ENCODE measurements around the gene AGPAT3. TPM values are rescaled to one million over a fixed set of nuclear protein-coding genes. Genes with fewer than 3 reads are reported as not detected.
A peak's percentile ranks its signal among the peaks of the same experiment; 100 is the strongest.

Gene AGPAT3
- total RNA-seq, 5 donors from 2014 or later (not counting 1 experiment from before 2014, with no cell fraction given): 48.4 to 77.2 (median 65.1) TPM

DNA sequence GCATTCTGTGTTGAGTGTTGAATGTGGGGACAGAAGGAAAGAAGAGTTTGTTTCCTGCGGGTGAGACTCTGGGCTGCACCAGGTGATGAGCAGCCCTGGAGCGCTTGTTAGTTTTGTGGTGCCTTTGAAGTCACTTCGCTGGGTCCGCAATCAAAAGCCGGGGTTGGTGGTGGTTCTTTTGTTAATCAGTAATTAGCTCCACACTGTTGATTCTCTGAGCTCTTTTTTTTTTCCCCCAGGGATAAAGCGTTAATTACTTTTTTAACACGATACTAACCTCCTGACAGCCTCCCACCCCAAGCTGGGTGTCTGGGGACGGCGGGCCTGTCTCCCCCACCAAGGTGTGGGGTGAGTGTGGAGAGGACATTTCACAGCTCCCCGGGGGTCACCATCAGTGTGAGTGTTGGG is 56.6 kb downstream of the AGPAT3 start:
- Histone ChIP-seq H3K4me1 (ENCODE audit: control insufficient read depth in 1 of 2, extremely low read depth in 1 of 2, insufficient read depth in 2 of 2, low read length in 2 of 2) (peaks cover 10 to 60% of the 10 kb centered on the region in 2 experiments), H3K4me3 (ENCODE audit: control insufficient read depth in 1 of 2, extremely low read depth in 1 of 2, low read length in 1 of 2) (peak overlapping the region in 1 of 2 donors; percentile 19), H3K36me3 (ENCODE audit: control insufficient read depth in 2 of 2, extremely low read depth in 1 of 2, insufficient read depth in 1 of 2, low read length in 1 of 2) (peaks cover 0 to 16% of the 10 kb centered on the region in 2 donors), H3K27me3 (replicated peaks in 1 of 2; ENCODE audit: control insufficient read depth in 2 of 2, extremely low read depth in 1 of 2, insufficient read depth in 2 of 2, low read length in 1 of 2) (no peaks in the 10 kb centered on the region), H3K9me3 (no peaks in the 10 kb centered on the region), H3K27ac (ENCODE audit: low read length) (peak overlapping the region; percentile 47)
- DNase-seq (peak in 33 of 35 experiments; percentile 10 to 70 (median 44)), ATAC-seq (replicated peaks in 1 of 4) (peak; percentile 31 to 51 (median 41))
- CTCF ChIA-PET: interaction anchor here (0.5 to 1.2 kb wide), 4 partner anchors 10 to 899 kb away, joined by 3 to 5 read pairs (median 3); no protein-coding TSS in a partner anchor
- Mint-ChIP-seq H3K9me3 (no peaks in the 10 kb centered on the region), H3K4me1 (peaks cover 61 to 66% (median 63%) of the 10 kb centered on the region in 3 donors), H3K36me3 (peaks cover 8% of the 10 kb centered on the region), H3K27me3 (no peaks in the 10 kb centered on the region), H3K27ac (peak overlapping the region; percentile 83 to 93), H3K4me3 (peak overlapping the region; percentile 71 to 81 (median 73))
- POLR2A ChIA-PET: interaction anchor here in 1 of 2 donors (0.6 kb wide), 1 partner anchor 60 kb away, joined by 3 read pairs; no protein-coding TSS in a partner anchor
- WGBS (ENCODE audit: insufficient coverage): 17% methylated on average over 1 of the region's 10 CpGs

GRCh38 chr21:43921979-43922945 is 57.2 kb downstream of the AGPAT3 start:
- Histone ChIP-seq H3K4me3 (ENCODE audit: control insufficient read depth in 1 of 2, extremely low read depth in 1 of 2, low read length in 1 of 2) (peak overlapping the region in 1 of 2 donors; percentile 19), H3K27ac (ENCODE audit: low read length) (peak overlapping the region; percentile 47), H3K27me3 (replicated peaks in 1 of 2; ENCODE audit: control insufficient read depth in 2 of 2, extremely low read depth in 1 of 2, insufficient read depth in 2 of 2, low read length in 1 of 2) (no peaks in the 10 kb centered on the region), H3K9me3 (no peaks in the 10 kb centered on the region), H3K4me1 (ENCODE audit: control insufficient read depth in 1 of 2, extremely low read depth in 1 of 2, insufficient read depth in 2 of 2, low read length in 2 of 2) (peaks cover 9 to 55% of the 10 kb centered on the region in 2 experiments), H3K36me3 (ENCODE audit: control insufficient read depth in 2 of 2, extremely low read depth in 1 of 2, insufficient read depth in 1 of 2, low read length in 1 of 2) (peaks cover 0 to 16% of the 10 kb centered on the region in 2 donors)
- Mint-ChIP-seq H3K4me1 (peaks cover 56 to 59% (median 57%) of the 10 kb centered on the region in 3 donors), H3K27ac (peak overlapping the region; percentile 83 to 93), H3K27me3 (no peaks in the 10 kb centered on the region), H3K9me3 (no peaks in the 10 kb centered on the region), H3K4me3 (peak overlapping the region; percentile 71 to 81 (median 73)), H3K36me3 (peaks cover 8% of the 10 kb centered on the region)
- CTCF ChIA-PET: interaction anchor here (0.6 to 1.2 kb wide), 3 partner anchors 39 to 898 kb away, joined by 3 read pairs; no protein-coding TSS in a partner anchor
- ATAC-seq (replicated peaks in 1 of 4): peak; percentile 73 to 79 (median 78)
- 66% methylated on average over 14 of the region's 27 CpGs for WGBS (ENCODE audit: insufficient coverage)
- peak in 34 of 35 experiments; percentile 49 to 87 (median 70) for DNase-seq
- POLR2A ChIA-PET: no interaction called here

GRCh38 chr21:43922949-43923348 is 57.9 kb downstream of the AGPAT3 start:
- Histone ChIP-seq H3K4me1 (ENCODE audit: control insufficient read depth in 1 of 2, extremely low read depth in 1 of 2, insufficient read depth in 2 of 2, low read length in 2 of 2) (peaks cover 5 to 48% of the 10 kb centered on the region in 2 experiments), H3K36me3 (ENCODE audit: control insufficient read depth in 2 of 2, extremely low read depth in 1 of 2, insufficient read depth in 1 of 2, low read length in 1 of 2) (peaks cover 0 to 21% of the 10 kb centered on the region in 2 donors), H3K27me3 (replicated peaks in 1 of 2; ENCODE audit: control insufficient read depth in 2 of 2, extremely low read depth in 1 of 2, insufficient read depth in 2 of 2, low read length in 1 of 2) (no peaks in the 10 kb centered on the region), H3K27ac (ENCODE audit: low read length) (no peak overlapping the region), H3K9me3 (no peaks in the 10 kb centered on the region), H3K4me3 (ENCODE audit: control insufficient read depth in 1 of 2, extremely low read depth in 1 of 2, low read length in 1 of 2) (no peak overlapping the region)
- WGBS (ENCODE audit: insufficient coverage): 100% methylated on average over 2 of the region's 11 CpGs
- DNase-seq: no peak
- H3K4me1 Mint-ChIP-seq: peaks cover 50 to 55% (median 53%) of the 10 kb centered on the region in 3 donors
- POLR2A ChIA-PET: no interaction called here
- no peaks in the 10 kb centered on the region for H3K27me3 Mint-ChIP-seq
- CTCF ChIA-PET: no interaction called here
- ATAC-seq (replicated peaks in 1 of 4): no peak
- H3K27ac Mint-ChIP-seq: peak overlapping the region; percentile 61 to 64
- no peaks in the 10 kb centered on the region for H3K9me3 Mint-ChIP-seq
- no peak overlapping the region for H3K4me3 Mint-ChIP-seq
- H3K36me3 Mint-ChIP-seq: peaks cover 8% of the 10 kb centered on the region

DNA sequence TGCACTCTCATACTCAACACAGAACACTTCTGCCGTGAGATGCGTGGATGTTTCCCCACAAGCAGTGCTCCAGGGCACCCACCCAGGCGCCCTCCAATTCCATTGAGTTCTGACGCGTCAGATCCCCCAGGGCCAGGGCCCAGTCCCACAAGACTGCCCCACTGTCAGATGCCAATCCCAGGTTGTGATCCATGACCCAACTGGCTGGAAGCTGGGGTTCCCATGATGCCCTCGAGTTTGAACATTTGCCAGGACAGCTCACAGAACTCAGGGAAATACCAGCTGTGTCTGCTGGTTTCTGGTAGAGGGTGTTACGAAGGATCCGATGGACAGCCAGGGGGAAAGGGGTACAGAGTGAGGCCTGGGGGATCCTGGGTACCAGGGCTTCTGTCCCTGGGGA is 58.4 kb downstream of the AGPAT3 start:
- no peak overlapping the region for H3K27ac ChIP-seq (ENCODE audit: low read length)

GRCh38 chr21:43924421-43925095 is 59.5 kb downstream of the AGPAT3 start:
- Histone ChIP-seq H3K4me1 (ENCODE audit: control insufficient read depth in 1 of 2, extremely low read depth in 1 of 2, insufficient read depth in 2 of 2, low read length in 2 of 2) (peaks cover 3 to 40% of the 10 kb centered on the region in 2 experiments), H3K27me3 (replicated peaks in 1 of 2; ENCODE audit: control insufficient read depth in 2 of 2, extremely low read depth in 1 of 2, insufficient read depth in 2 of 2, low read length in 1 of 2) (no peaks in the 10 kb centered on the region), H3K27ac (ENCODE audit: low read length) (no peak overlapping the region), H3K9me3 (no peaks in the 10 kb centered on the region), H3K36me3 (ENCODE audit: control insufficient read depth in 2 of 2, extremely low read depth in 1 of 2, insufficient read depth in 1 of 2, low read length in 1 of 2) (peaks cover 0 to 36% of the 10 kb centered on the region in 2 donors), H3K4me3 (ENCODE audit: control insufficient read depth in 1 of 2, extremely low read depth in 1 of 2, low read length in 1 of 2) (no peak overlapping the region)
- DNase-seq: no peak
- no peaks in the 10 kb centered on the region for H3K27me3 Mint-ChIP-seq
- H3K36me3 Mint-ChIP-seq: peaks cover 8% of the 10 kb centered on the region
- no peak for ATAC-seq (replicated peaks in 1 of 4)
- H3K4me3 Mint-ChIP-seq: no peak overlapping the region
- no peaks in the 10 kb centered on the region for H3K9me3 Mint-ChIP-seq
- WGBS (ENCODE audit: insufficient coverage): 91% methylated on average over 25 of the region's 25 CpGs
- H3K4me1 Mint-ChIP-seq: peaks cover 34 to 42% (median 38%) of the 10 kb centered on the region in 3 donors
- ChIA-PET CTCF (no interaction called here), POLR2A (no interaction called here)
- H3K27ac Mint-ChIP-seq: no peak overlapping the region

More for the DNA sequence above, 58.4 kb downstream of the AGPAT3 start:
- Mint-ChIP-seq H3K27me3 (no peaks in the 10 kb centered on the region), H3K9me3 (no peaks in the 10 kb centered on the region), H3K27ac (peak overlapping the region; percentile 61 to 64), H3K4me1 (peaks cover 46 to 51% (median 50%) of the 10 kb centered on the region in 3 donors), H3K4me3 (no peak overlapping the region), H3K36me3 (peaks cover 8% of the 10 kb centered on the region)
- Histone ChIP-seq H3K4me3 (ENCODE audit: control insufficient read depth in 1 of 2, extremely low read depth in 1 of 2, low read length in 1 of 2) (no peak overlapping the region), H3K36me3 (ENCODE audit: control insufficient read depth in 2 of 2, extremely low read depth in 1 of 2, insufficient read depth in 1 of 2, low read length in 1 of 2) (peaks cover 0 to 26% of the 10 kb centered on the region in 2 donors), H3K9me3 (no peaks in the 10 kb centered on the region), H3K27me3 (replicated peaks in 1 of 2; ENCODE audit: control insufficient read depth in 2 of 2, extremely low read depth in 1 of 2, insufficient read depth in 2 of 2, low read length in 1 of 2) (no peaks in the 10 kb centered on the region), H3K4me1 (ENCODE audit: control insufficient read depth in 1 of 2, extremely low read depth in 1 of 2, insufficient read depth in 2 of 2, low read length in 2 of 2) (peaks cover 5 to 44% of the 10 kb centered on the region in 2 experiments)
- 94% methylated on average over 8 of the region's 8 CpGs for WGBS (ENCODE audit: insufficient coverage)
- DNase-seq (no peak), ATAC-seq (replicated peaks in 1 of 4) (no peak)
- POLR2A ChIA-PET: no interaction called here
- CTCF ChIA-PET: no interaction called here

GRCh38 chr21:43925096-43925481 is 60.1 kb downstream of the AGPAT3 start:
- peaks cover 0 to 39% of the 10 kb centered on the region in 2 donors for H3K36me3 ChIP-seq (ENCODE audit: control insufficient read depth in 2 of 2, extremely low read depth in 1 of 2, insufficient read depth in 1 of 2, low read length in 1 of 2)

More at GRCh38 chr21:43925096-43925481, 60.1 kb downstream of the AGPAT3 start:
- ChIA-PET POLR2A (no interaction called here), CTCF (no interaction called here)
- DNase-seq (no peak), ATAC-seq (replicated peaks in 1 of 4) (no peak)
- Histone ChIP-seq H3K4me3 (ENCODE audit: control insufficient read depth in 1 of 2, extremely low read depth in 1 of 2, low read length in 1 of 2) (no peak overlapping the region), H3K27ac (ENCODE audit: low read length) (no peak overlapping the region), H3K27me3 (replicated peaks in 1 of 2; ENCODE audit: control insufficient read depth in 2 of 2, extremely low read depth in 1 of 2, insufficient read depth in 2 of 2, low read length in 1 of 2) (no peaks in the 10 kb centered on the region), H3K9me3 (no peaks in the 10 kb centered on the region), H3K4me1 (ENCODE audit: control insufficient read depth in 1 of 2, extremely low read depth in 1 of 2, insufficient read depth in 2 of 2, low read length in 2 of 2) (peaks cover 3 to 38% of the 10 kb centered on the region in 2 experiments)
- H3K27me3 Mint-ChIP-seq: no peaks in the 10 kb centered on the region
- peaks cover 29 to 37% (median 33%) of the 10 kb centered on the region in 3 donors for H3K4me1 Mint-ChIP-seq
- H3K9me3 Mint-ChIP-seq: no peaks in the 10 kb centered on the region
- no peak overlapping the region for H3K4me3 Mint-ChIP-seq
- H3K36me3 Mint-ChIP-seq: peaks cover 8% of the 10 kb centered on the region
- H3K27ac Mint-ChIP-seq: no peak overlapping the region
- 98% methylated on average over 11 of the region's 13 CpGs for WGBS (ENCODE audit: insufficient coverage)

All from T-cell (primary cell).